T-cell (primary cell): ENCODE data around the gene MIS18BP1. TPM values are rescaled to one million over a fixed set of nuclear protein-coding genes. Genes with fewer than 3 reads are reported as not detected.

Experiments
- ATAC-seq, 4 experiments: fragments of 200-7000 bp in 3 of 4; fragments of 150-1000 bp in 1 of 4; cut with Tn5 transposase; replicated peaks in 1 of 4; 1 replicate in 3 of 4; 2 replicates in 1 of 4; pipeline ENCODE4 v1.10.0; 2021; ENCODE audit warnings: moderate library complexity in 3 of 4, mild to moderate bottlenecking in 2 of 4, moderate number of reproducible peaks in 1 of 4
- CTCF ChIA-PET, 2 donors: fragments of 300-600 bp; sonication (Branson Sonifier 250); formaldehyde crosslinking; loops; one replicate each; lab custom pipeline; 2022; ENCODE audit warnings: antibody characterized with exemption in 2 of 2; lab: Charles Lee
- POLR2A ChIA-PET, 2 donors: fragments of 300-600 bp; sonication (Branson Sonifier 250); formaldehyde crosslinking; loops; one replicate each; lab custom pipeline; 2022; ENCODE audit warnings: antibody characterized with exemption in 2 of 2; lab: Charles Lee
- DNase-seq, 35 experiments: peaks; one replicate each; pipeline versions ENCODE4 v3.0.0 to v3.0.0-alpha.2; 2013 to 2023
- H3K27ac ChIP-seq: one replicate; pipeline ENCODE4 v1.5.1; 2013; ENCODE audit warnings: low read length
- H3K27me3 ChIP-seq, 2 experiments: replicated peaks in 1 of 2; 1 replicate in 1 of 2; 2 replicates in 1 of 2; pipeline versions ENCODE4 v1.6.1 to v1.7.0; 2013; ENCODE audit warnings: low read length in 1 of 2, mixed read lengths in 1 of 2; ENCODE audit not compliant: control insufficient read depth in 2 of 2, insufficient read depth in 2 of 2; ENCODE audit errors: extremely low read depth in 1 of 2
- H3K36me3 ChIP-seq, 2 donors: 1 replicate in 1 of 2; 2 replicates in 1 of 2; pipeline versions ENCODE4 v1.6.1 to v1.7.0; 2013; ENCODE audit warnings: low read length in 1 of 2; ENCODE audit not compliant: control insufficient read depth in 2 of 2, insufficient read depth in 1 of 2; ENCODE audit errors: extremely low read depth in 1 of 2
- H3K4me1 ChIP-seq, 2 experiments: 1 replicate in 1 of 2; 2 replicates in 1 of 2; pipeline versions ENCODE4 v1.6.1 to v1.7.0; 2013; ENCODE audit warnings: low read length in 2 of 2, mixed read lengths in 1 of 2; ENCODE audit not compliant: insufficient read depth in 2 of 2, control insufficient read depth in 1 of 2; ENCODE audit errors: extremely low read depth in 1 of 2
- H3K4me3 ChIP-seq, 2 donors: 1 replicate in 1 of 2; 2 replicates in 1 of 2; pipeline versions ENCODE4 v1.5.1 to v1.7.0; 2013; ENCODE audit warnings: mild to moderate bottlenecking in 2 of 2, low read length in 1 of 2, moderate library complexity in 1 of 2; ENCODE audit not compliant: control insufficient read depth in 1 of 2; ENCODE audit errors: extremely low read depth in 1 of 2
- H3K9me3 ChIP-seq: 2 replicates; pipeline ENCODE4 v1.7.0; 2013
- H3K27ac Mint-ChIP-seq, 2 donors: one replicate each; pipeline ENCODE4 v1.8.0; 2020 to 2021; ENCODE audit warnings: mild to moderate bottlenecking in 2 of 2, mixed read lengths in 2 of 2
- H3K27me3 Mint-ChIP-seq, 2 donors: one replicate each; pipeline ENCODE4 v1.8.0; 2021 to 2022; ENCODE audit warnings: mixed read lengths in 2 of 2
- H3K36me3 Mint-ChIP-seq: one replicate; pipeline ENCODE4 v1.8.0; 2021; ENCODE audit warnings: mixed read lengths
- H3K4me1 Mint-ChIP-seq, 3 donors: one replicate each; pipeline ENCODE4 v1.8.0; 2020 to 2022; ENCODE audit warnings: mixed read lengths in 3 of 3, mild to moderate bottlenecking in 1 of 3
- H3K4me3 Mint-ChIP-seq, 3 donors: one replicate each; pipeline ENCODE4 v1.8.0; 2020 to 2022; ENCODE audit warnings: mild to moderate bottlenecking in 3 of 3, mixed read lengths in 3 of 3, moderate library complexity in 3 of 3
- H3K9me3 Mint-ChIP-seq, 3 donors: one replicate each; pipeline ENCODE4 v1.8.0; 2020 to 2022; ENCODE audit warnings: mixed read lengths in 3 of 3
- WGBS: methylation state at CpG from one replicate; pipeline ENCODE4 v1.1.5; 2013; ENCODE audit warnings: missing lambda C conversion rate; ENCODE audit not compliant: insufficient coverage; 5-methylcytosine and 5-hydroxymethylcytosine counted together
- total RNA-seq, 35 experiments: library from RNA in 6 of 35; stranded (reverse) in 6 of 35; fragments of 120-200 nt in 1 of 35; gene quantifications; one replicate each; pipeline versions ENCODE4 v1.2.1 to v1.2.4 and lab custom pipeline; 2013 to 2026

The MIS18BP1 gene
- total RNA-seq, 5 donors from 2014 or later (not counting 1 experiment from before 2014, with no cell fraction given) = 20.8 to 34.0 (median 27.6) TPM

GRCh38 chr14:45251912-45252311 lies 1.1 kb downstream of the MIS18BP1 start:
- H3K36me3 Mint-ChIP-seq = no peaks in the 10 kb centered on the region
- H3K4me1 Mint-ChIP-seq = peaks cover 20 to 34% (median 29%) of the 10 kb centered on the region in 3 donors
- no peaks in the 10 kb centered on the region for H3K27me3 ChIP-seq
- peaks cover 0 to 3% (median 0%) of the 10 kb centered on the region in 3 donors for H3K9me3 Mint-ChIP-seq
- ChIA-PET CTCF (interaction anchor here (0.5 to 1.3 kb wide), 5 partner anchors 10 to 352 kb away, joined by 3 to 5 read pairs (median 4); no protein-coding TSS in a partner anchor), POLR2A (interaction anchor here (0.7 to 0.8 kb wide), 2 partner anchors 11 to 355 kb away, joined by 4 to 6 read pairs; a partner anchor contains a TSS)
- H3K9me3 ChIP-seq = no peaks in the 10 kb centered on the region
- peaks cover 23% of the 10 kb centered on the region in 2 experiments for H3K4me1 ChIP-seq
- H3K36me3 ChIP-seq = no peaks in the 10 kb centered on the region
- ATAC-seq (no peak), DNase-seq (peak in 1 of 35 experiments; percentile 33)
- no peaks in the 10 kb centered on the region for H3K27me3 Mint-ChIP-seq
- H3K4me3 Mint-ChIP-seq = peak overlapping the region; percentile 89 to 93 (median 91)
- H3K27ac ChIP-seq = no peak overlapping the region
- WGBS = no CpG with 5 or more reads among the region's 5 CpGs
- peak overlapping the region; percentile 83 to 84 for H3K4me3 ChIP-seq
- peak overlapping the region; percentile 58 to 73 for H3K27ac Mint-ChIP-seq

- 13% methylated on average over 3 of the region's 5 CpGs for WGBS
- H3K27me3 Mint-ChIP-seq = no peaks in the 10 kb centered on the region
- POLR2A ChIA-PET = interaction anchor here (0.6 kb wide), 2 partner anchors 9 to 126 kb away, joined by 3 to 8 read pairs; no protein-coding TSS in a partner anchor
- H3K36me3 ChIP-seq = no peaks in the 10 kb centered on the region
- no peaks in the 10 kb centered on the region for H3K36me3 Mint-ChIP-seq
- H3K4me1 ChIP-seq = peaks cover 23% of the 10 kb centered on the region in 2 experiments
- no peaks in the 10 kb centered on the region for H3K27me3 ChIP-seq
- CTCF ChIA-PET = interaction anchor here in 1 of 2 donors (0.5 to 1.6 kb wide), 2 partner anchors 19 to 22 kb away, joined by 3 to 5 read pairs; no protein-coding TSS in a partner anchor
- DNase-seq (peak in 1 of 35 experiments; percentile 19), ATAC-seq (no peak)
- H3K27ac Mint-ChIP-seq = peak overlapping the region; percentile 58 to 74
- H3K9me3 ChIP-seq = no peaks in the 10 kb centered on the region
- no peak overlapping the region for H3K4me3 ChIP-seq
- H3K27ac ChIP-seq = no peak overlapping the region
- peak overlapping the region; percentile 41 to 55 (median 46) for H3K4me3 Mint-ChIP-seq
- peaks cover 20 to 34% (median 33%) of the 10 kb centered on the region in 3 donors for H3K4me1 Mint-ChIP-seq
- H3K9me3 Mint-ChIP-seq = no peaks in the 10 kb centered on the region
These were observed 3.0 kb downstream of the MIS18BP1 start for GRCh38 chr14:45249856-45250575.

DNA sequence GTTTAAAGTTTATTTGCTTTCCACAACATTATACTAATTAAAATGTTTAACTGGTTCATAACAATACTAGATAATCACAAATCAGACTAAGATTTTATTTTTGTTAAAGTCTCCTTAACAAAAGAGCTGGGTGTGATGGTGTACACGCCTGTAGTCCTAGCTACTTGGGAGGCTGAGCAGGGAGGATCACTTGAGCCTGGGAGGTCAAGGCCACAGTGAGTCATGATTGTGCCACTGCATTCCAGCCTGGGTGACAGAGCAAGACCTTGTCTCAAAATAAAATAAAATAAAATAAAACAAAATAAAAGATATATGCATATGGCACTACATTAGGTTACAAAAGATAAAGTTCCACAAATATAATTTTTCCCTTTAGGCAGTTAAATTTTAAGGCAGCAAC lies 5.6 kb downstream of the MIS18BP1 start:
- 100% methylated on average over 1 of the region's 1 CpG for WGBS
- CTCF ChIA-PET = interaction anchor here in 1 of 2 donors (0.8 kb wide), 1 partner anchor 10 kb away, joined by 17 read pairs; no protein-coding TSS in a partner anchor
- H3K4me3 ChIP-seq = no peak overlapping the region
- POLR2A ChIA-PET = no interaction called here
- Mint-ChIP-seq H3K36me3 (peaks cover under 1% of the 10 kb centered on the region), H3K27ac (no peak overlapping the region), H3K27me3 (no peaks in the 10 kb centered on the region), H3K9me3 (no peaks in the 10 kb centered on the region), H3K4me3 (no peak overlapping the region), H3K4me1 (peaks cover 20 to 28% (median 25%) of the 10 kb centered on the region in 3 donors)
- no peaks in the 10 kb centered on the region for H3K36me3 ChIP-seq
- DNase-seq (no peak), ATAC-seq (no peak)
- no peaks in the 10 kb centered on the region for H3K9me3 ChIP-seq
- no peak overlapping the region for H3K27ac ChIP-seq
- H3K27me3 ChIP-seq = no peaks in the 10 kb centered on the region
- peaks cover 13 to 23% of the 10 kb centered on the region in 2 experiments for H3K4me1 ChIP-seq

- DNase-seq (no peak), ATAC-seq (no peak)
- Histone ChIP-seq H3K36me3 (peaks cover 0 to 6% of the 10 kb centered on the region in 2 donors), H3K4me1 (peaks cover 13 to 19% of the 10 kb centered on the region in 2 experiments), H3K9me3 (no peaks in the 10 kb centered on the region), H3K4me3 (no peak overlapping the region), H3K27ac (no peak overlapping the region), H3K27me3 (no peaks in the 10 kb centered on the region)
- no CpG with 5 or more reads among the region's 1 CpG for WGBS
- Mint-ChIP-seq H3K4me1 (peaks cover 15 to 25% (median 22%) of the 10 kb centered on the region in 3 donors), H3K27ac (no peak overlapping the region), H3K9me3 (no peaks in the 10 kb centered on the region), H3K4me3 (no peak overlapping the region), H3K36me3 (peaks cover 8% of the 10 kb centered on the region), H3K27me3 (no peaks in the 10 kb centered on the region)
- ChIA-PET CTCF (no interaction called here), POLR2A (interaction anchor here in 1 of 2 donors (0.6 to 0.7 kb wide), 2 partner anchors 11 to 345 kb away, joined by 3 read pairs; no protein-coding TSS in a partner anchor)
These were observed 6.3 kb downstream of the MIS18BP1 start for GRCh38 chr14:45246691-45247090.

DNA sequence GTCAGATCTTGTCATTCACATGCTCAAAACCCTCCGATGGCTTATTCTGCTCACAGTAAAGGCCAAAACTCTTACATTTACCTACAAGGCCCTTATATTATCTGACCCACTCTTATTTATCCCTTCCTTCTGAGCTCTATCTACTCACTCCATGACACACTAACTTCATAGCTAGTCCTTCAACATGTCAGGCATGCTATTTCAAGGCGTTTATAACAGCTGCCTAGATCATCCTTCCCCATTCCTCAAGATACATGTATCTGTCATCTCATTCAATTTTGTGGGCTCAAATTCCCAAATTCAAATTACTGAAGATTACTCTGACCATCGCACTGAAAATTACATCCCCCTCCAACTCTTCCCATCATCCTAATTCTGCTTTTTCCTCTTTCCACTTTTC lies 6.9 kb downstream of the MIS18BP1 start:
- WGBS = 96% methylated on average over 2 of the region's 3 CpGs
- POLR2A ChIA-PET = interaction anchor here in 1 of 2 donors (0.6 to 0.7 kb wide), 2 partner anchors 11 to 344 kb away, joined by 3 read pairs; no protein-coding TSS in a partner anchor

GRCh38 chr14:45242706-45243105 lies 10.3 kb downstream of the MIS18BP1 start:
- ChIA-PET CTCF (interaction anchor here (0.6 to 1.1 kb wide), 2 partner anchors 11 to 363 kb away, joined by 3 to 5 read pairs; partner anchors contain the start of gene MIS18BP1 (in 1 of the 2)), POLR2A (no interaction called here)
- no peak overlapping the region for H3K4me3 ChIP-seq
- H3K27ac ChIP-seq = no peak overlapping the region
- no peak overlapping the region for H3K4me3 Mint-ChIP-seq
- peaks cover 0 to 9% (median 0%) of the 10 kb centered on the region in 3 donors for H3K4me1 Mint-ChIP-seq
- H3K27ac Mint-ChIP-seq = no peak overlapping the region
- no peaks in the 10 kb centered on the region for H3K9me3 Mint-ChIP-seq
- no CpG with 5 or more reads among the region's 3 CpGs for WGBS
- no peak for ATAC-seq
- H3K9me3 ChIP-seq = no peaks in the 10 kb centered on the region
- H3K4me1 ChIP-seq = peaks cover 0 to 2% of the 10 kb centered on the region in 2 experiments
- no peaks in the 10 kb centered on the region for H3K27me3 Mint-ChIP-seq
- no peaks in the 10 kb centered on the region for H3K27me3 ChIP-seq
- peaks cover 12% of the 10 kb centered on the region for H3K36me3 Mint-ChIP-seq
- peaks cover 0 to 19% of the 10 kb centered on the region in 2 donors for H3K36me3 ChIP-seq
- DNase-seq = no peak

More for the DNA sequence above, 6.9 kb downstream of the MIS18BP1 start:
- Mint-ChIP-seq H3K4me1 (peaks cover 10 to 19% (median 16%) of the 10 kb centered on the region in 3 donors), H3K9me3 (no peaks in the 10 kb centered on the region), H3K36me3 (peaks cover 12% of the 10 kb centered on the region), H3K27me3 (no peaks in the 10 kb centered on the region), H3K4me3 (no peak overlapping the region), H3K27ac (no peak overlapping the region)
- Histone ChIP-seq H3K9me3 (no peaks in the 10 kb centered on the region), H3K27ac (no peak overlapping the region), H3K27me3 (no peaks in the 10 kb centered on the region), H3K4me1 (peaks cover 13 to 15% of the 10 kb centered on the region in 2 experiments), H3K4me3 (no peak overlapping the region), H3K36me3 (peaks cover 0 to 6% of the 10 kb centered on the region in 2 donors)
- CTCF ChIA-PET = no interaction called here
- DNase-seq = no peak
- no peak for ATAC-seq
